ENCODE data around the gene DMBX1. TPM values are rescaled to one million over a fixed set of nuclear protein-coding genes. Genes with fewer than 3 reads are reported as not detected.

Gene DMBX1
- total RNA-seq, 1 donor from 2014 or later, result not detected

DNA sequence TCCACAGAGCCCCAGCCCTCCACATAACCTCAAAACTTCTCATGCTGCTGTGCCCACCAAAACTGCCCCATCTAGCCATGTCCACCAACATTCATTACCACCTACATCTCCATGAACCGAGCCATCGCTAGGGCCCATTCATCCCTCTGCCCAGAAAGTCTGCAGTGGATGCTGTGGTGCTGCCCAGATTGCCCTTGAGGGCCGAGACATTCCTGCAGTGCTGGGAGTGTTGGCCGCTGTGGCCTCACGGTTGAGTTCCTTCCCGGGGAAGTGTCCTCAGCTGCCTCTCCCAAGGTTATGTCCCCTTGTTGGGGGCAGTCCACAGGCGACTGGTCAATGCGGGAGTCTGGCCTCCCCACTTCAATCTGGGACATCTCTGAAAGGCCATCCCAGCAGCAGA is 30.3 kb upstream of the DMBX1 start:
- no peak for DNase-seq (ENCODE audit: low read depth in 2 of 2)

DNA sequence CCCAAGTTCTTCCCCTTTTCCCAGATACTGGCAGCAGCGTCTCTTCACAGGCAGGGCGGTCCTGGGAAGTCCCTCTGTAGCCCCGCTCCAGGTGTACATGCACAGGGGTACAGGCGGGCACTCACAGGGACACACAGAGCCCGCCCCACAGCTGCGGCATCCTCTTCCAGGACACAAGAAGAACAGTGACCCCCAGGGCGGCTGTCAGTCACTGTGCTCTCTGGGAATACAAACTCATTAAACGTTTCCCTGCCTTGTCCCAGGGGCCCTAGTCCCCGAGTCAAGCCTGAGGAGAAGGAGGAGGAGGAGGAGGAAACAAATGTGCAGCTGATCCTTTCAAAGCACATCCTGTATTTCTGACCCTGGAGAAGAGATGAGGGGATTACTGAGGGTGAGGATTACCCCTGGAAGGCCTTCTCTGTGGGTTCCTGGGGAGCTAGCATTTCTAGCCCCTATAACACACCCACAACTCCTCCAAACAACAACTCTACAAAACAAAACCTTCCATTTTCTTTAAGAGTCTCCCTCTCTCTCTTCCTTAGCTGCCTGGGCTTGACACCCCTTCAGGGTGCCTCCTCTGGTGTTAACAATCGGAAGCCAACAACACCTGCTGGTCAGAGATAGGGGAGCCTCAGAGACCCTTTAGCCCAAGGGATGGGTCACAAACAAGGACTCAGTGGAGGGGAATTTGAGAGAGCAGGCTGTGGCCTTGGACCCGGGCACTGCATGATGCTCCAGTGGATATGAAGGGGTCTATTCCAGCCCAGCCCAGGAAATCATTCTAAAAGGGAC is 28.4 kb upstream of the DMBX1 start:
- no peak for DNase-seq (ENCODE audit: low read depth in 2 of 2)

DNA sequence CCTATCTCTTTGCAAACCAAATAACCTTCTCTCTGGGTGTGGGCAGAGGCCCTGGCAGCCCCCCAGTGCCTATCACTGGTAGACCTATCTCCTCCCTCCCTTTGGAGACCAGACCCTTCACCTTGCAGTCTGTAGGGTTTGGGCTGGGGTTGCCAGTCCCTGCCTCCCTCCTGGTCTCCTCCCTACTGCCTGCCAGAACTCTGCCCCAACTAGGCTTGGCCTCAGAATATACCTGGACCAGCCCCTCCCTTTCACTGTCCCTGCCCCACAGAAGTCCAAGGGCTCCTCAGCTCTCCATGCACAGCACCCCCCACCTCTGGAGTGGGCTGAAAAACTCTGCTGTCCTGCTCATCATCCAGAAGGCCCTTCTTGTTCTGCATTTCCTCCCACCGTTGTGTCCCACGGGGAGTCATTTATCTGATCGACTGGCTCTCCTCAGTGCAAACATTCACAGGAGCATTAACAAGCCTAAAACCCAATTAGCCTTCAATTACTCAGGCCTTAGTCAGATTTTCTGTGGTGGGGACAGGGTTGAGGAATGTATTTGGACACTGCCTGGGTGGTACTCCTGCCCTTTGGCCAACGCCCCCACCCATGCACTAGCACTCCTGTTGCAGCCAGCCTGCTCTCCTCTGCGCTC is 27.7 kb upstream of the DMBX1 start:
- no peak for DNase-seq (ENCODE audit: low read depth in 2 of 2)

GRCh38 chr1:46464013-46464548 is 25.6 kb upstream of the DMBX1 start:
- no peak for DNase-seq (ENCODE audit: low read depth in 2 of 2)

DNA sequence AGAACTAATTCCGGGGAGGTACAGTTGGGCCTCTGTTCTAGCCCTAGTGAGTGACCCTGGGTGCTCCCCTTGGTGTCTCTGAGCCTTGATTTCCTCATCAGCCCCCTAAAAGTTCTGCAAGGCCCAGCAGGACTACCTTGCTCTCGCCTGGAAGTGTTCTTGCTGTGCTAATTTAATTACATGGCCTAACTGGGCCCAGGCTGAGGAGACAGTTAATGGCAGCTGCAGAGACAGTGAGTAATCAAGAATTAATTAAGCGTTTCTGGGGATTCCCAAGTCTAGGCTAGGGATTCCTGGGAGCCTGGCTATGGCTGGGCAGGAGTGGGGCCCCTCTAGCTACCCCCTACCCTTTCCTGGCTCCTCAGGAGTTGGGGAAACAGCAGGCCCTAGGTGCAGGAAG is 24.7 kb upstream of the DMBX1 start:
- no peak for DNase-seq (ENCODE audit: low read depth in 2 of 2)

DNA sequence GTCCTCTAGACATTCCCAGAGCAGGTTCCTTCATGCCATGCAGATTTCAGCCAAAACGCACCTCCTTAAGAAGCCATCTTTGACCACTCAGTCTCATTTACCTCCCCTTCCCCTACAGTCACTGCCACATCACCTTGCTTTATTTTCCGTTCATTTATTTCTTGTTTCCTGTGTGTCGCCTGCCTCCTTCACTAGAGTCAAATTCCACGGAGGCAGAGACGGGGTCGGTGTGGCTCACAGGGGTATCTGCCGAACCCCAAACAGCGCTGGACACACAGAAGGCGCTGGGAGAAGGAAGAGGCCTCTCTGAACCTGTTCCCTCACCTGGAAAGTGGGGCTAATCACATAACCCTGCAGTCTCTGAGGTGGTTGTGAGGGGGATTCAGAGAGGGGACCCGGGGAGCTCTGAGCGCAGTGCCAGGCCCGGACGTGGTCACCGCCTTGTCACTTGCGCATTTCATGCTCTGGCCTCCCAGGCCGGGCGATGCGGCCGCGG is 23.6 kb upstream of the DMBX1 start:
- DNase-seq (ENCODE audit: low read depth in 2 of 2), result no peak

- peak in 1 of 2 donors; percentile 18 for DNase-seq (ENCODE audit: low read depth in 2 of 2)
Observed at GRCh38 chr1:46466477-46467182, 23.0 kb upstream of the DMBX1 start.

DNA sequence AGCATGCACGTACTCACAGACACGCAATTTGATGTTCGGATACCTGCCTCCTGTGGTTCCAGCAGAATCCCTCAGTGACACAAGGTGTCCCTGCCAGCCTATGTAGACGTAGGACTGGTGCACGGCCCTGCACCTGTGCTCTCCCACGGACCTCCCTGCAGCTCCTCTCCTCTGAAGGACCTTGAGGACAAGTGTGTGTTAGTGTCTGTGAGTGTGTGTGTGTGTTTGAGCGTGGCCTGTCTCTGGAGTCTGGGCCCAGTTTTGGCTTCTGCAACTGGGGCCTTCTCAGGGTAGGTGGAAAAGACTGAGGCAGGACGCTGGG is 22.5 kb upstream of the DMBX1 start:
- no peak for DNase-seq (ENCODE audit: low read depth in 2 of 2)

DNA sequence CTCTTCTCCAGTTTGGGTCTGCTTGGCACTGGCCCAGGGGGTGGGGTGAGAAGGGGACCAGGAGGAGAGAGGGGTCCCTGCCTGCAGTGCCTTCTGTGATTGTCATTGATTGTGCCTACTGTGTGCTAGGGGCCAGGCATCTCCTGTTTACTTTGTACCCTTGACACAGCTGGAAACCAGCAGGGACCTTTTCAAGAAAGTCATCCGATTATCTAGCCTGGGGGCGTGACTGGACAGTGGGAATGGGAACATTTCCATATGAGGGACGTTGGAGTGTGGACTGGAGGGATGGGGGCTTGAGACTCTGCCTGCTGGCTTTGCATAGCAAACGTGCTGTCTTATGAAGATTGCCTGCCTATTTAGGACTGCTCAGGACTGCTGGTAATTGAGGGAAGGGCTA is 19.8 kb upstream of the DMBX1 start:
- no peak for DNase-seq (ENCODE audit: low read depth in 2 of 2)

GRCh38 chr1:46471848-46472492 is 17.7 kb upstream of the DMBX1 start:
- no peak for DNase-seq (ENCODE audit: low read depth in 2 of 2)

DNA sequence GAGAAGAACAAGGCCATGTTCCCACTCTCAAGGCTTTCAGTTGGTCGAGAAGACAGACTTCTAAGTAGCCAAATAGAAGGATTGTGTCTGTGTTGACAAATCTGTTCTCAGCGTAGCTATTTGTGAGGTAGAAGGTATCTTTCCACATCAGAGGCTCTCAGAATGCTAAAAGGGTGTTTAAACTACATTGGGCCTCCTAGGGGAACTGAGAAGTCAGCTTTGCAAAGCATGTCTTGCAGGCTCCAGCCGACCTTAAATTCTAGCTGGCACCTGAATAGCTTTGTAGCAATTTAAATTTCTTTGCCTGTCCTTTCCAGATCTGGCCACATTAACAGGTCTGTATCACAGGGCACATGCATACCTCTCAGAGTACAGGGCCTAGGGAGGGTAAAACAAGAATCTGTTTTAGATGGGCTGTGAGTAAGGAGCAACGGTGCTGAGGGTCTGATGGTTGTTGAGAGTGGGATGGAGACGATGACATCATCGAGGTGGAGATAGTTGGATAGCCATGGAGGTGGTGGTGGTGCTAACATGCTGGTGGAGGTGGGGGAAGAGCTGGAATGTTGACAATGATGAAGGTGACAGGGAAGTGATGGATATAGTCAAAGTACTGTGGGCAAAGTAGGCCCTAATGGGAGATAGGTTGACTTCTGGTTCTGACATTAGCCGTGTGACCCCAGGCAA is 17.0 kb upstream of the DMBX1 start:
- no peak for DNase-seq (ENCODE audit: low read depth in 2 of 2)

DNA sequence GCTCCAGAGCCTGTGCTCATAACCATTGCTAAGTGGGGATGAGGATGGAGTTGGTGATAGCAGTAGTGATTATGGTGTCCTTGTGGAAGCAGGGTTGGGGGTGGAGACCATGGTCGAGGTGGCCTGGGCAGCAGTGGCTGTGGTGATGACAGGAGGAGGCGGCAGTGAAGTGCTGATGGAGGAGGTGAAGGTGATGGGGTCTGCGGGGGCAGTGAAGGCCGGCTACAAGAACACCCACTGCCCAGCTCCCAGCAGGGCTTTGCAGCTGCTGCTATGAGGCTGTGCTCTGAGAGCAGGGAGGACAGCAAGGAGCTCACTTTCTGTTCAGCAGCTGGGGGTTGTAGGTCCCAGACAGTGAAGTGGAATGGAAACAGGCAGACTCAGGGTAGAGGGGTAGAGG is 15.6 kb upstream of the DMBX1 start:
- no peak for DNase-seq (ENCODE audit: low read depth in 2 of 2)

GRCh38 chr1:46474570-46474969 is 15.1 kb upstream of the DMBX1 start:
- DNase-seq (ENCODE audit: low read depth in 2 of 2), result no peak

DNA sequence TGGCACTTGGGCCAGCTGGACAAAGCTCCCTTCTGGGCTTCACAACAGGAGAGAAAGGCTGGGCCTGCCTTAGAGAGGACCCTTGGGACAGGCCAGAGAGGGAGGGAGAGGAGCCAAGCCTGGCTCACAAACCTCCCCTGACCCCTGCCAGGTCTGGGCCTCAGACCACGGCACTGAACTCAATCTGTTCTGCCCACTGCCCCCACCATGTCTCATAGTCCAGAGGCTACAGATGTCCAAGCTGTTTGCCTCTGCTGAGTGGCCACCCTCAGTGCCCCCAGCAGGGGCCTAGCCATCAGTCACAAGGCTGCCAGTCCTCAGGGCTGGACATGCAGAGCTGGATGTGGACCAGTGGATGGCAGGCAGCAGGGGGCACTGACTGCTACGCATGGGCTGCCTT is 13.0 kb upstream of the DMBX1 start:
- no peak for DNase-seq (ENCODE audit: low read depth in 2 of 2)

DNA sequence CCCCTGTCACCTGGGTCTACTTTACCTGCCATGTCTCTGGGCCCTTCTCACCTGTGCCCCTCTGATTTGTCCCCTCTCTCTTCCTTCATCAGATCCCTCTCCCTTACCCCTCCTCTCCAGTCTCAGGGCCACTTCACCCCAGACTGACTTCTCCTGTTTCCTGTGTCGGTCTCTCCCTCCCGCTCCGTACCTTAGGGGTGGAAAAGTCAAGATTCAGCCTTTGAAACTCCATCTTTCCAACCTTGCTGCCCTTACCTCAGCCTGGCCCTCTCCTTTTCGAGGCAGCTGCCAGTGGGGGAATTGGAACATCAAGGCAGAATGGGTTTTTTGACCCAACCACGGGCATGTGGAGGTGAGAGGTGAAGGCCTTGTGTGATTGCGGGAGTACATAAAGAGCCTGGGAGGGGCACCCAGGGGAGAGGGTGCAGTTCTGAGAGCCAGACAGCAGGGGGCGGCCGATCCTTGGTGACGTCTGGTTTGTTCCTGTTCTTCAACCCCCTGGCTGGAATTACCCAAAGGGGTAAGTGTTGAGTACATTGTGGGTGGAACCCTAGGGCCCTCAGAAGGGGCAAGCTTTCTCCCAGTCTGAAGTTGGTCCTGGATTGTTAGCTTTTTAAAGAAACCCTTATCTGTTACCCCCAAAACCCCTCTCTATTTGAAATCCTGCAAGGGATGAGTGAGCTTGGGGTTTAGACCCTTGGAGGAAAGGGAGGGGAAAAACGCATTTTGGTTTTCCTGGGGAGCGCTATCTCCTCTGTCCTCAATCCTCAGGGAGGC is 12.3 kb upstream of the DMBX1 start:
- DNase-seq (ENCODE audit: low read depth in 2 of 2), result peak; percentile 62 to 69

- no peak for DNase-seq (ENCODE audit: low read depth in 2 of 2)
Observed at GRCh38 chr1:46478721-46479485, 10.7 kb upstream of the DMBX1 start.

GRCh38 chr1:46479744-46480350 is 9.8 kb upstream of the DMBX1 start:
- DNase-seq (ENCODE audit: low read depth in 2 of 2), result no peak

- no peak for DNase-seq (ENCODE audit: low read depth in 2 of 2)
Observed at GRCh38 chr1:46480959-46481646, 8.5 kb upstream of the DMBX1 start.

GRCh38 chr1:46481961-46482360 is 7.7 kb upstream of the DMBX1 start:
- no peak for DNase-seq (ENCODE audit: low read depth in 2 of 2)
